Endothelial cell of umbilical vein (primary cell): Measurements from ENCODE around the gene CDK5R2. TPM values are rescaled to one million over a fixed set of nuclear protein-coding genes. Genes with fewer than 3 reads are reported as not detected.

ENCODE experiments used
- BruUV-seq: library from RNA; stranded (reverse); fragments of 400-500 nt; replicated peaks from 2 replicates; lab custom pipeline; 2021; lab: Mats Ljungman, UMichigan
- CTCF ChIA-PET: fragments of 300-600, 350-600 bp; sonication (Branson Sonifier 250); formaldehyde crosslinking; loops from one replicate; lab custom pipeline; 2021; ENCODE audit warnings: antibody characterized with exemption, inconsistent platforms; lab: Charles Lee
- POLR2A ChIA-PET: fragments of 300-600, 350-600 bp; sonication (Branson Sonifier 250); formaldehyde crosslinking; loops from one replicate; lab custom pipeline; 2021; ENCODE audit warnings: antibody characterized with exemption, inconsistent platforms; lab: Charles Lee
- DNase-seq: peaks from one replicate; pipeline ENCODE4 v3.0.0-alpha.2; 2011; ENCODE audit warnings: low read depth, low spot score
- FAIRE-seq: peaks from 2 replicates; lab custom pipeline; 2011; peaks lifted over from hg19 to GRCh38; lab: Jason Lieb, UNC
- H2AFZ ChIP-seq: 2 replicates; pipeline ENCODE4 v1.6.0; 2012; ENCODE audit warnings: low read depth, low read length, control low read depth, inconsistent platforms
- H3K27ac ChIP-seq: 2 replicates; pipeline ENCODE4 v1.5.1; 2011; ENCODE audit warnings: low read depth, mild to moderate bottlenecking, control low read depth, low read length, moderate library complexity; ENCODE audit not compliant: insufficient read depth
- H3K27me3 ChIP-seq, 2 experiments: 2 replicates each; pipeline versions ENCODE4 v1.6.0 to v1.6.1; 2011; ENCODE audit warnings: low read length in 2 of 2, mixed read lengths in 1 of 2; ENCODE audit not compliant: control insufficient read depth in 2 of 2, insufficient read depth in 2 of 2
- H3K36me3 ChIP-seq, 2 experiments: 2 replicates in 1 of 2; 3 replicates in 1 of 2; pipeline ENCODE4 v1.5.1; 2011; ENCODE audit warnings: low read length in 2 of 2, mild to moderate bottlenecking in 1 of 2, moderate library complexity in 1 of 2; ENCODE audit not compliant: control insufficient read depth in 2 of 2, insufficient read depth in 2 of 2; ENCODE audit errors: extremely low read depth in 1 of 2
- H3K4me1 ChIP-seq: 3 replicates; pipeline ENCODE4 v1.5.1; 2011; ENCODE audit warnings: mild to moderate bottlenecking, low read length; ENCODE audit not compliant: control insufficient read depth, insufficient read depth; ENCODE audit errors: extremely low read depth
- H3K4me2 ChIP-seq: 2 replicates; pipeline ENCODE4 v1.6.1; 2011; ENCODE audit warnings: low read length, control low read depth, mixed read lengths; ENCODE audit not compliant: insufficient read depth
- H3K4me3 ChIP-seq, 3 experiments: fragments of 200-600 bp in 1 of 3; sonication (generic), shearing (Covaris generic) in 1 of 3; replicated peaks in 1 of 3; 2 replicates each; pipeline ENCODE4 v1.5.1; 2011 to 2016; ENCODE audit warnings: control low read depth in 3 of 3, low read length in 3 of 3, mild to moderate bottlenecking in 2 of 3, inconsistent platforms in 1 of 3, low read depth in 1 of 3, moderate library complexity in 1 of 3; ENCODE audit not compliant: insufficient read depth in 1 of 3
- H3K79me2 ChIP-seq: 2 replicates; pipeline ENCODE4 v1.6.0; 2012; ENCODE audit warnings: low read length, inconsistent platforms; ENCODE audit not compliant: control insufficient read depth, insufficient read depth
- H3K9ac ChIP-seq: replicated peaks from 2 replicates; pipeline ENCODE3; 2011; ENCODE audit warnings: low read length, control low read depth; ENCODE audit not compliant: insufficient read depth; ENCODE audit errors: extremely low read depth
- H3K9me1 ChIP-seq: replicated peaks from 3 replicates; pipeline ENCODE4 v1.6.0; 2011; ENCODE audit warnings: mild to moderate bottlenecking, low read length; ENCODE audit not compliant: control insufficient read depth, insufficient read depth; ENCODE audit errors: extremely low read depth
- H3K9me3 ChIP-seq: replicated peaks from 2 replicates; pipeline ENCODE4 v1.5.1; 2012; ENCODE audit warnings: low read length, inconsistent platforms; ENCODE audit not compliant: control insufficient read depth, insufficient read depth
- H4K20me1 ChIP-seq: replicated peaks from 2 replicates; pipeline ENCODE3; 2011; ENCODE audit warnings: mild to moderate bottlenecking, low read length; ENCODE audit not compliant: control insufficient read depth, insufficient read depth; ENCODE audit errors: extremely low read depth
- CTCF ChIP-seq, 2 donors: IDR thresholded peaks; 1 replicate in 1 of 2; 2 replicates in 1 of 2; pipeline ENCODE4 v1.5.1; 2011; ENCODE audit warnings: low read length in 2 of 2, mild to moderate bottlenecking in 2 of 2, moderate library complexity in 2 of 2, control low read depth in 1 of 2, inconsistent platforms in 1 of 2, low read depth in 1 of 2; ENCODE audit not compliant: insufficient read depth in 1 of 2; ENCODE audit errors: extremely low read depth in 1 of 2
- EZH2 ChIP-seq: IDR thresholded peaks from 2 replicates; pipeline ENCODE4 v1.6.1; 2012; ENCODE audit warnings: borderline replicate concordance, low read depth, mild to moderate bottlenecking, moderate library complexity, low read length, inconsistent platforms; ENCODE audit not compliant: severe bottlenecking
- FOS ChIP-seq: IDR thresholded peaks from 2 replicates; pipeline ENCODE4 v1.6.1; 2011; ENCODE audit warnings: mild to moderate bottlenecking, low read length, moderate library complexity, borderline replicate concordance; ENCODE audit not compliant: insufficient read depth
- GATA2 ChIP-seq: IDR thresholded peaks from 2 replicates; pipeline ENCODE4 v1.7.0; 2011; ENCODE audit warnings: low read depth, mild to moderate bottlenecking, moderate library complexity, mixed read lengths, low read length; ENCODE audit not compliant: insufficient read length, insufficient read depth
- JUN ChIP-seq: IDR thresholded peaks from 2 replicates; pipeline ENCODE4 v1.6.1; 2011; ENCODE audit warnings: borderline replicate concordance, low read depth; ENCODE audit not compliant: insufficient read length, insufficient read depth
- MAX ChIP-seq: IDR thresholded peaks from 2 replicates; pipeline ENCODE4 v1.6.1; 2011; ENCODE audit not compliant: insufficient read depth, insufficient read length
- MYC ChIP-seq: IDR thresholded peaks from one replicate; pipeline ENCODE4 v1.6.1; 2011; ENCODE audit warnings: mild to moderate bottlenecking, low read depth, low read length
- POLR2A ChIP-seq: IDR thresholded peaks from 2 replicates; pipeline ENCODE4 v1.6.1; 2012; ENCODE audit warnings: low read depth, mild to moderate bottlenecking, control low read depth, low read length
- POLR2AphosphoS5 ChIP-seq: IDR thresholded peaks from 2 replicates; pipeline ENCODE4 v1.6.1; 2012; ENCODE audit warnings: low read depth, mild to moderate bottlenecking, control low read depth, low read length, moderate library complexity; ENCODE audit not compliant: insufficient read depth
- dilution Hi-C: fragments of 300-500 bp; cut with MboI; formaldehyde crosslinking; loops from one replicate; pipeline ENCODE4 v1.15.0; 2019; ENCODE audit warnings: low sequenced_read_pairs; ENCODE audit not compliant: extremely low pct_ligation_motif_present
- intact Hi-C: fragments of 100-400 bp; cut with micrococcal nuclease; formaldehyde crosslinking; loops from one replicate; pipeline ENCODE4 v1.10.0; 2022
- polyA plus RNA-seq, 4 experiments: library from polyadenylated mRNA; depleted of rRNA in 3 of 4; stranded (reverse) in 3 of 4; unstranded in 1 of 4; fragments of >200 nt; gene quantifications; 2 replicates each; pipeline versions ENCODE4 v1.2.1 to v1.2.3, GENCODE V29; 2011 to 2012; ENCODE audit warnings: missing spikeins in 1 of 4
- total RNA-seq: library from RNA; stranded (reverse); gene quantifications from 2 replicates; pipeline ENCODE4 v1.2.3, GENCODE V29; 2021

Gene CDK5R2
- total and polyA plus RNA-seq, 2 donors (not counting 3 experiments of a cell fraction or from before 2014, with no cell fraction given) = 0.03 TPM; not detected in 1

- Histone ChIP-seq H3K4me3 (no peak overlapping the region), H3K27ac (no peak overlapping the region), H3K9me3 (no peaks in the 10 kb centered on the region), H4K20me1 (no peaks in the 10 kb centered on the region), H3K9ac (no peak overlapping the region), H3K79me2 (no peaks in the 10 kb centered on the region), H2AFZ (no peak overlapping the region), H3K36me3 (no peaks in the 10 kb centered on the region), H3K27me3 (peaks cover 43% of the 10 kb centered on the region in 2 experiments), H3K9me1 (no peaks in the 10 kb centered on the region), H3K4me1 (no peaks in the 10 kb centered on the region), H3K4me2 (no peak overlapping the region)
- CTCF ChIA-PET = interaction anchor here (1.1 to 1.4 kb wide), 2 partner anchors 9 to 199 kb away, joined by 3 read pairs; no protein-coding TSS in a partner anchor
- FAIRE-seq (no peak), DNase-seq (no peak)
- POLR2A ChIA-PET = no interaction called here
- no TSS peak for BruUV-seq
- dilution Hi-C loops = no loop called here
- TF ChIP-seq JUN (no peak), MAX (no peak), POLR2AphosphoS5 (no peak), EZH2 (no peak), FOS (no peak), GATA2 (no peak), MYC (no peak), POLR2A (no peak), CTCF (IDR thresholded peaks at IDR 0.05; ENCODE audit: extremely low read depth in 1 of 2, insufficient read depth in 1 of 2, low read depth in 1 of 2, low read length in 2 of 2) (no peak)
- intact Hi-C loops = no loop called here
These were observed 3.4 kb upstream of the CDK5R2 start for GRCh38 chr2:218956039-218956438.
